HG03097 (cell line): ENCODE results near the gene C14orf119.
"Not testable (repeated sequence)": the region's sequence is repeated elsewhere in the genome, so short reads cannot be mapped to it uniquely, and the experiment has no call there.

ENCODE experiments used
- ATAC-seq: cut with Tn5 transposase; IDR thresholded peaks from one replicate; pipeline ENCODE4 v1.9.1; 2021; ENCODE audit not compliant: unreplicated experiment, low FRiP score

The C14orf119 gene

GRCh38 chr14:23107620-23108019, 12.3 kb downstream of the C14orf119 start:
- not testable (repeated sequence) for ATAC-seq

DNA sequence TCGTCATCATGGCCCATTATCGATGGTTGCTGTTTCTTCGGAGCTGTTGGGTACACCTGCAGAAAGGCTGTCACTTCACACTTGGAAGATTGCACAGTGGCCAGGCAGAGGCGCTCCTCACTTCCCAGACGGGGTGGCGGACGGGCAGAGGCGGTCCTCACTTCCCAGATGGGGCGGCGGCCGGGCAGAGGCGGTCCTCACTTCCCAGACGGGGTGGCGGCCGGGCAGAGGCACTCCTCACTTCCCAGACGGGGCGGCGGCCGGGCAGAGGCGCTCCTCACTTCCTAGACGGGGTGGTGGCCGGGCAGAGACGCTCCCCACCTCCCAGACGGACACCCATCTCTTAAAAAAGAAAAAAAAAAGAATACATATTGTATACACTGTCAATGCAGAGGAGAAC, 12.9 kb downstream of the C14orf119 start:
- ATAC-seq = not testable (repeated sequence)

GRCh38 chr14:23109769-23110168, 14.5 kb downstream of the C14orf119 start:
- ATAC-seq = no peak

- no peak for ATAC-seq
Measured at GRCh38 chr14:23110579-23111365, 15.5 kb downstream of the C14orf119 start.

- no peak for ATAC-seq
Measured at GRCh38 chr14:23112359-23113178, 17.3 kb downstream of the C14orf119 start.

- no peak for ATAC-seq
Measured at GRCh38 chr14:23113431-23114119, 18.3 kb downstream of the C14orf119 start.

- ATAC-seq = no peak
Measured at GRCh38 chr14:23114120-23114458, 18.8 kb downstream of the C14orf119 start.

DNA sequence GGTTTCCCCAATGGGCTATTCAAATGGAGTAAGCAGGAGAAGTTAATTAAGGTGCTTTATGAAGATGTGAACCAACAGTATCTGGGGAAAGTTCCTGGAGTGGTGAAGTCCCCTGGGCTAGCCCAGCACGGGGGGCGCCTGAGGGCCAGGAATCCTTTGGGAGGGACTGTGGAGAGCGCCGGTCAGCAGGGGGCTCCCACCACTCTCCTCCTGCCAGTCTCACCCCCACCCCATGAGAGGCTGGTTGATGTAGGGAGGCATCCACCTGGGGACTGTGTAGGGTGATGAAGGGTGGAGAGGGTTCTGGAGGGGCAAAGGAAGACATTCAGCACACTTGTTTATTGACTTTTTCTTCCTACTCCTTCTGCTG, 19.3 kb downstream of the C14orf119 start:
- ATAC-seq = no peak

DNA sequence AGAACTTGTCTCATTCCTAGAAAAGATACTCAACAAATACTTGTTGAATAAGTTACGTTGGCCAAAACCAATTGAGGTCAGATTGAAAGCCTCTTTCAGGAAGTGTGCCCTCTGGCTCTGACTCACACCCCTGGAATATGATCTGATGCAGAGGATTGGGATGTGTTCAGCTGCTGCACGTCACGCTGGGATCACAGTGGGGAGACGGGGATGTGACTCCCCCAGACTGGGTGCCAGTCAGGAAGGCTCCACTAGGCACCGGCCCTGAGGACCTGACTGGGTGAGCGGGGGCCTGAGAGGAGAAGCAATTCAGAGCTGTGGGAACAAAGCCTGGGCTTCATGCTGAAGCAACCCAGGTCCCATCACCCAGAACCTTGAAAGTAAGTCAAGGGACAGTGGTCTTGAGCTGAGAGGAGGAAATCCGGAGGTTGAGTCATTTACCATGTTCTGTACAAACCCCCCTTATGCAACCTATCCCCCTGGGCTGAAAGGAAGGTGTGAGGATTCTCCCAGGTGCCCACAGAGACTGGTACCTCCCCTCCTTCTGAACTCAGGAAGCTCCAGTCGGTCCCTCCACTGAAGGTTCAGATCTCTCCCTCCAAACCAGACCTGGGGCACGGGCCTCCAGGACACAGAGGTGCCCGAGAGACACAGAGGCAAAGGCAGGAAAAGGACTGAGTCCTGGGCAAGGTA, 19.9 kb downstream of the C14orf119 start:
- no peak for ATAC-seq

DNA sequence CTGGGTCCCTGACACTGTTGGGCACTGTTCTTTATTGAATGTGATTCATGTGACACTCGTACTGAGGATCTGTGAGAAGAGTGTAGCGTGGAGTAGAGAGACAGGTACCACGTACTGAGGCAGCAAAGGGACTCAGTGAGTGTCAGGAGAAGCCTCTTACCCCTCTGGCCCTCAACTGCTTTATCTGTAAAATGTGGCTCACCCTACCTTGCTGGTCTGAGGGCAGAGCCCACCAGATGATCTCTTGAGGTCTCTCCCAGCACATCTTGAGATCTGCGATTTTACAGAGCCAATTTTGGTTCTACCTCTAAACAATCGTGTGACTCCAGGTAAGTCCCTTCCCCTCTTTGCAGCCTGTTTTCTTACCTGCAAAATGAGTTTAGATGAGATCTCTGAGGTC, 20.6 kb downstream of the C14orf119 start:
- no peak for ATAC-seq

GRCh38 chr14:23117371-23118020, 22.2 kb downstream of the C14orf119 start:
- ATAC-seq = no peak

- ATAC-seq = no peak
Measured at GRCh38 chr14:23118506-23119362, 23.4 kb downstream of the C14orf119 start, which contains the start of gene CEBPE. Gene CEBPE, minus strand, starts transcription at chr14:23119255. Its CDS starts 164 bp downstream, at chr14:23119091.

DNA sequence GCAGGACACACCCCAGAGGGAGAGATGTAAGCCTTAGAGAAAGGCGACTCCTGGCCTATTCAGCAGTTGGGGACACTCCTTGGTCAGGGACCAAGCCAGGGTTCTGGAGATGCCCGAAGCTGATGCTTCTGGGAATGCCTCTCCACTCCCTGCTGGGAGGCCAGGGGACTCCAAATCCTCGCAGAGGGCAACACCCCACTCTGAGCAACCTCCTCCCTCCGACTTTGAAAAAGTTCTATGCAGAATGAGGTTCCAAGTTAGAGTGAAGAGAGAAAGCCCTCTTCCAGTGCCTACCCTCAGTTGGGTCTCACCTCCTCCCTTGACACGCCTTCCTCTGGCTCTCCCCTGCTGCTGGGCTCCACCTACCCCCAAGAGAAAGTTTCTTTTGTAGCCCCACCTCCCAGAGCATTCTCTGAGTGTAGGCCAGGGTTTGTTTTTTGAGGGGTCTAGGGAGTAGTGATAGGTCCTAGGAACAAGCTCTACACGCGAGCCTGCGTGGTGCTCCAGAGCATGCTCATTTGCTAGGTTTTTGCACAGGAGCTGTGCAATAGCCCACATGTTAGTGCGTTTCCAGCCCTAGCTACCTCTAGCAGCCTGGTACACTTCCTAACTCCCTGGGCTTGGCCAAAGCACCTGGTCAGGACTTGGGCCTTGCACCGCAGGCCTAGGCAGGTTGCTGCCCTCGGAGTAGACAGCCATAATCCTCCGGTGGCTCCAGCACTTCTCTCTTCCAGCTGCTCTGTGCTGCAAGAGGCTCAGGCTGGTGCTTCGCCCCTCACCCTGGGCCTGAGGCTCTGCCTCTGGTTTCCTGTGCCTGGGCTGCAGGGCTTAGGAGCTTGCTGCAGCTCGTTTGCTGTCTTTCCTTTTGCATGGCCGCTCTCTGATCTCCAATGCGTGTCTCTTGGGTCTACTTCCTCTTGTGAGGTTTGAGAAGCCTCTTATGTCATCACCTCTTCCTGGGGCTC, 24.3 kb downstream of the C14orf119 start:
- no peak for ATAC-seq

DNA sequence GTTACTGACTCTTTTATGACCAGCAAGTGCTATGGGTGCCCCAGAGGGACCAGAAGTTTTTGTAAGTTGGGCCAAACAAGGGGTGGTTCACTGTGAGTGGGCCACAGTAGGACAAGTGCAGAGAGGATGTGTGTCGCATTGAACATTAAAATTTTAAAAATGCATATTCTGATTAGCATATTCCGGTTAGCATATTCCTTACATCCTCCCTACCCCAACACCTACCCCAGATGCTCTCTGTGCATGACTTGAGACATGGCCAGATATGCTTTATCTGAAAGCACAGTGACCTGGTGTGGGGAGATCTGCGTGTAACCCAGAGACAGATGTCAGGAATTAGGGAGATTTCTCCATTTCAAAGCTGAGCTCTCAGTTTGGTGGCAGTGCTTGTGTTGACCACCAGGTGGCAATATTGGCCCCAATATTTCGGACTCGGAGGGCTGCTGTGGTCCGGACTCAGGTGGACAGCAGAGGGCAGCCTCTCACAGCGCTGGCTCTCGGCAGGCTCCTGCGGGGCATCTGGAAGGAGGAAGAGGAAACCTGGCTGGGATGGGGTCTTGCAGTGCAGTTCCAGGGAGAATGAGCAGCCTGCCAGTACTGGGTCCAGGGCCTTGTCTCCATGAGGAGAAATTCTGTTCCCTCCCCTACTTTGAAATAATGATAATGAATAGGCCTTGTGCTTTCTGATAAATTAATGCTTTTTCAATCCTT, 25.4 kb downstream of the C14orf119 start:
- no peak for ATAC-seq

- ATAC-seq = no peak
Measured at GRCh38 chr14:23121361-23121771, 26.1 kb downstream of the C14orf119 start.

DNA sequence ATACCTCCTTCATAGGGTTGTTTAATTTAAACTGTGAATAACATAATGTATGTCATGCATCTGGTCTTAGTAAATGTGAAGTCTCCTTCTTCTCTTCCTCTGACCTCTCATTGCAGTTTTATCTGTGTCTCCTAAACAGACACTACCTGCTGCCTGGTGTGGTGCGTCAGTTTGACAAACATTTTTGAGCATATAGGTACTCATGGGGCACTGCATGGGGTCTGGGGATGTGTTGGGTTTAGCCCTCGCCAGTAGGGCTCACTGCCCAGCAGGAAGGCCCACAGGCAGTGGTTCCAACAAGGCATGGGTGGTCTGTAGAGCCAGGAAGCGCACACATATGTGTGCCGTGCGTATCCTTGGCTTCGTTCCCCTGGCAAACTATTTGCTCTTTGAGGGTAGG, 26.8 kb downstream of the C14orf119 start:
- ATAC-seq = no peak

DNA sequence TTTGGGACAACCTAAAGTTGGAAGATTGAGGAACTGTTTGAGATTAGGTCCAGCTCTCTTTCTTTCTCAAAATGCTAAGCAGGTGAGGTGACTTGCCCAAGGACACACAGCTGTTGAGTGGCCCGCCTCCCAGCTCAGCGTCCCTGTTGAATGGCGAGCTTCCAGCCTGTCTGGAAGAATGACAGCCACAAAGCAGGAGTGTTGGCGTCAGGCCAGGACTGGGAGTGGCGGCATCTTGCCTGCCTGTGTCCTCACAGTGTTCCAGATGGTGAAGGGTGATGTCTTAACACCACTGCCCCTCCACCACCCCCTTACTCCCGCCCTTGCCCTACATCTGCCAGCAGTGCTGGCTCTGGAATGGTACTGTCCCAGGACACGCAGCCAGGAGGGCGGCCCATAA, 28.1 kb downstream of the C14orf119 start:
- no peak for ATAC-seq
